Thoracic aorta (tissue), 2 donors: Measurements from ENCODE around the gene MROH8. TPM values are rescaled to one million over a fixed set of nuclear protein-coding genes. Genes with fewer than 3 reads are reported as not detected.

Source experiments
- ATAC-seq: fragments of 150-250 bp; one replicate; pipeline ENCODE4 v1.8.0; 2017; ENCODE audit warnings: low read depth; ENCODE audit not compliant: insufficient number of reproducible peaks, low FRiP score
- DNase-seq: peaks from one replicate; pipeline ENCODE4 v3.0.0-alpha.2; 2020; ENCODE audit warnings: low spot score
- H3K27ac ChIP-seq, 2 donors: fragments of 200-600 bp; sonication (generic); 1 replicate in 1 of 2; 2 replicates in 1 of 2; pipeline ENCODE4 v1.5.1; 2016; ENCODE audit warnings: mild to moderate bottlenecking in 2 of 2, moderate library complexity in 2 of 2
- H3K27me3 ChIP-seq: fragments of 200-600 bp; sonication (generic); replicated peaks from 2 replicates; pipeline ENCODE4 v1.6.0; 2016; ENCODE audit warnings: mild to moderate bottlenecking; ENCODE audit not compliant: insufficient read depth
- H3K36me3 ChIP-seq: fragments of 200-600 bp; sonication (generic); one replicate; pipeline ENCODE4 v1.5.1; 2016
- H3K4me1 ChIP-seq, 2 donors: fragments of 200-600 bp; sonication (generic); 1 replicate in 1 of 2; 2 replicates in 1 of 2; pipeline versions ENCODE4 v1.5.1 to v1.6.0; 2016; ENCODE audit warnings: low read depth in 2 of 2, mild to moderate bottlenecking in 1 of 2; ENCODE audit not compliant: control insufficient read depth in 1 of 2
- H3K4me3 ChIP-seq: fragments of 200-600 bp; sonication (generic); 2 replicates; pipeline ENCODE4 v1.5.1; 2016; ENCODE audit warnings: mild to moderate bottlenecking
- H3K9me3 ChIP-seq: fragments of 200-600 bp; sonication (generic); 2 replicates; pipeline ENCODE4 v1.5.1; 2016
- CTCF ChIP-seq: fragments of 200-600 bp; sonication (generic); IDR thresholded peaks from one replicate; pipeline ENCODE4 v1.5.1; 2019; ENCODE audit warnings: antibody characterized with exemption
- total RNA-seq, 2 donors: library from RNA; depleted of rRNA; stranded (reverse); fragments of >200 nt; gene quantifications; one replicate each; pipeline versions ENCODE4 v1.1.0 to v1.2.3, GENCODE V29; 2016

MROH8 gene
- total RNA-seq, 2 donors from 2014 or later, result 1.6 to 12.7 TPM

GRCh38 chr20:37179683-37180524 lies 556 bp upstream of the MROH8 start:
- Histone ChIP-seq H3K4me3 (peak overlapping the region; percentile 74), H3K9me3 (no peaks in the 10 kb centered on the region), H3K27ac (peak overlapping the region; percentile 90 to 99), H3K36me3 (peaks cover 7% of the 10 kb centered on the region), H3K4me1 (peaks cover 13 to 31% of the 10 kb centered on the region in 2 donors), H3K27me3 (no peaks in the 10 kb centered on the region)
- ATAC-seq (no peak), DNase-seq (no peak)
- TF ChIP-seq CTCF, result no peak

- Histone ChIP-seq H3K27ac (no peak overlapping the region), H3K27me3 (no peaks in the 10 kb centered on the region), H3K36me3 (no peaks in the 10 kb centered on the region), H3K4me3 (no peak overlapping the region), H3K4me1 (peaks cover 0 to 8% of the 10 kb centered on the region in 2 donors), H3K9me3 (no peaks in the 10 kb centered on the region)
- DNase-seq (no peak), ATAC-seq (no peak)
- TF ChIP-seq CTCF, result no peak
Measured at GRCh38 chr20:37172836-37173235, 6.5 kb downstream of the MROH8 start.

GRCh38 chr20:37166867-37167266 lies 12.5 kb downstream of the MROH8 start:
- Histone ChIP-seq H3K9me3 (no peaks in the 10 kb centered on the region), H3K27me3 (no peaks in the 10 kb centered on the region), H3K4me1 (no peaks in the 10 kb centered on the region), H3K4me3 (no peak overlapping the region), H3K36me3 (no peaks in the 10 kb centered on the region), H3K27ac (no peak overlapping the region)
- ATAC-seq (no peak), DNase-seq (no peak)
- no peak for TF ChIP-seq CTCF

GRCh38 chr20:37165031-37165430 lies 14.3 kb downstream of the MROH8 start:
- Histone ChIP-seq H3K4me1 (no peaks in the 10 kb centered on the region), H3K4me3 (no peak overlapping the region), H3K27me3 (no peaks in the 10 kb centered on the region), H3K9me3 (no peaks in the 10 kb centered on the region), H3K36me3 (no peaks in the 10 kb centered on the region), H3K27ac (no peak overlapping the region)
- DNase-seq (no peak), ATAC-seq (no peak)
- no peak for TF ChIP-seq CTCF

- Histone ChIP-seq H3K27me3 (no peaks in the 10 kb centered on the region), H3K36me3 (no peaks in the 10 kb centered on the region), H3K4me3 (no peak overlapping the region), H3K4me1 (no peaks in the 10 kb centered on the region), H3K9me3 (no peaks in the 10 kb centered on the region), H3K27ac (no peak overlapping the region)
- TF ChIP-seq CTCF, result no peak
- ATAC-seq (no peak), DNase-seq (no peak)
Measured at GRCh38 chr20:37163832-37164554, 15.4 kb downstream of the MROH8 start.
